GM18505 (cell line): ENCODE data around the gene ARVCF.

ENCODE experiments used
- ATAC-seq: cut with Tn5 transposase; IDR thresholded peaks from one replicate; pipeline ENCODE4 v1.9.1; 2021; ENCODE audit not compliant: unreplicated experiment
- POLR2A ChIP-seq: IDR thresholded peaks from 4 replicates; pipeline ENCODE4 v1.6.1; 2011; ENCODE audit warnings: borderline replicate concordance; ENCODE audit not compliant: insufficient read depth, insufficient read length; ENCODE audit errors: extremely low read depth

The ARVCF gene

DNA sequence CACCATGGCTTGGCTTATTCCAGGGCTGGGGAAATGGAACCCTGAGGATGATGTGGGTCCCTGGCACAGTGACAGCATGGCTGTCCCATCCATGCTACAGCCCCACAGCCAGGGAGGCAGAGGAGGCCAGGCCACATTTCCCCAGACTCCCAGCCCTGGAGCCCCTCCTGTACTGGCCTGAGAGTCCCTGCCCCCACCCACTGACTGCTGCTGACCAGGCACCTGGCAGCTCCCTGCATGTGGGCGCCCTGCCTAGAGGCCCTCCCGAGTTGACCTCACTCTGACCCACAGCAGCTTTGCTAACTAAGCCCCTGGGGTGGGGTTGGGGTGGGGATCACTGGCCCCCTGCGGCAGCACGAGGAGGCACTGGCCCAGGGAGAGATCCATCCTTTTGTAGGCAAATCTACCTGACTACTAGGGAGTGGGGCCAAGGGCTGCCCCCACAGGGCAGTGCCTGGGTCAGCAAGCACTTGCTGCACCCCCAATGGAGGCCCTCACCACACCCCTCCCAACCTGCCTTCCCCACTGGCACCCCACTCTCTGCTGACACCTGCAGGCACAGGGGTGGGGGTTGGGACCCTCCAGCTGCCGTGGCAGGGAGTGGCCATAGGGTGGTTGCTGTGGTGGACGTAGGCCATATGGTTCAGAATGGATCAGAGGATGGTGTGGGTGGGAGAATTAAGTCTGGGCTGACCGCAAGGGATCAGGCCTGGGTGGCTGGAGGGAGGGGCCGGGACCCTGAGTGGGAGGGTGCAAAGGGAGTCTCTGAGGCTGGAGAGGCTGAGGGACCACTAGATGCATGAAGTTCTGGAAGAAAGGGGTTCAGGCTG is 17.4 kb downstream of the ARVCF start:
- no peak for ATAC-seq
- TF ChIP-seq POLR2A = no peak

DNA sequence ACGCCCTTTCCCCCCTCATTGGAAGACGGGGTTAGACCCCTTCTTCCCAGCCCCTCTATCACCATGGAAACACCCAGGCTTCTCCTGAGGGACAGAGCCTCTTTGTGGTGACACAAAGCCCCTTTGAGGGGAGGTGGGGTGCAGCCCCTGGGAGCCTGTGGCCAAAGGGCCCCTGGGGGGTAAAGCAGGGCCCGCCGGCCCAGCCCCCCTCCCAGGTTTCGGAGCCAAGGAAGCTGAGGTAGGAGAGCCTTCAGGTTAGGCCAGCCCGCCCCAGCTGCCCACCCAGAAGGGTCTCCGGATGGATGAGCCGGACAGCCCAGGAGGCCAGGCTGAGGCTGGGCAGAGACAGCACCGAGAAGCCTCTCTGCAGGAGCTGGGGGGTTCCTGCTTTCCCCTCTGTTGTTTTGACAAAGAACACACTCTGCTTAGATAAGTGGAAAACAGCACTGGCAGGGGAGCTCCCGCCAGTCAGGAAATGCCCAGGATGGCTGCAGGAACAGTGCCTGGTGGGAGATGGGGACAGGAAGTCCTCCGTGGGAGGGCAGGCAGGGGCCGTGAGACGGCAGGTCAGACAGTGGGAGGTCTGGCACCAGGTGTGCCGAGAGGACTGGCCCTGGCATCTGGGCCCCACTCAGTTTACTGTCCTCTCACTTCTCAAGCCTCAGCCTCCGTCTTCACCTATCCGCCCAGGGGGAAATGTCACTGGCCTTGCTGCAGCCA is 18.2 kb downstream of the ARVCF start:
- no peak for TF ChIP-seq POLR2A
- no peak for ATAC-seq

DNA sequence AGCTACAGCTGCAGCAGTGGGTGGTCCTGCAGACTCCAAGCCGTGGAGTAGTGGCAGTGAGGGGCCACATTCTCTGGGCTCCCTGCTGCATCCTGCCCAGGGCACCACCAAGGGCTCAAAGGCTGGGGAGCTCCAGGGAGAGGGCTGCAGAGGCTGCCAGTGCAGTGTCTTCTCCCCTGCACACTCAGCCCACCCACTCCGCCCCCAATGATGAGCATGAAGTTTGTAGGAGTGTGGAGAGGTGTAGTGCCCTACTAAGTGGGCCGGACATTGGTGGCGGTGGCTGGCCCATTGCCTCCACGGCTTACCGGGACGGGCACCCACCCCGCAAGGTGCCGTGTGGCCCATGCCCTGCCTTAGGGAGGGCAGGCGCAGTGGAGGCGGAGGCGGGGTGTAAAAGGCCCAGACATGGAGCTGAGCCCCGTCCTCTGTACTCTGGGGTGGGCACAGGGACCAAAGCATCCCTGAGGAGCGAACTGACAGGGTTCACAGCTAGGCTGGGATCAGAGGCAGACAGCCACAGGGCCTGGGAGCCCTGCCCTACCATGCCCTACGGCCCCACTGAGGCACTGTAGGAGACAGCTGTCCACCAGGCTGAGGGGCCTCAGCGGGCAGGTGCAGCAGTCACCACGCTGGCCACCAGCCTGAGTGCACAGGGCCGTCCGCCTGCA is 18.9 kb downstream of the ARVCF start:
- TF ChIP-seq POLR2A = no peak
- no peak for ATAC-seq

DNA sequence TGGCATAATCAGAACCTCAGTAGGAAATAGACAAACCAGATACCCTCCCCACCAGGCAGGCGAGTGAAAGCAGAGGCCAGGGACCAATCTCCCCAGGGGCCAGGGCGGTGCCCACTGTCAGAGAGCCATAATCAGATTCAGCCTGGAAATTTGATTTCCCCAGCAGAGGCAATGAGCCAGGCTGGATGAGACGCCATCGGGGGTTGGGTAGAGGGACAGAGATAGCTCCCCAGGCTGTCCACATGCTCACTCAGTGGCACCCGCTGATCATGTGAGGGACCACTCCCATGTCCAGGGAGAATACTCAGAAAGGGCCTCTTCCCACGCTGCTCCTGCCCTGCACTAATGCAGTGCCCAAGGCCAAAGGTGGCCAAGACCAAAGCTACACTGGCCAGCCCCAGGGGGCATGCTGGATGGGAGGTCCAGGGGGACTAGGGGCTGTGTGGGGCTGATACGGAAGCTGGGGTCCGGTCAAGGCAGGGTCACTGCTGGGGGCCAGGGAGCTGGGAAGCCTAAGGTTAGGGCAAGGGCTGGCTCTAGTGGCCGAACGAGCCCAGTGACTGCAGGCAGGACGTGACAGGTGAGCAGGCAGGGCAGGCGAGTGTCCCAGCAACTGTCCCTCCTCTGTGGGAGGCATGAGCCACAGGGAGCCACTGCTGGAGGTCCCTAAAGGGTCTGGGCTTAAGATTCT is 19.8 kb downstream of the ARVCF start:
- no peak for ATAC-seq
- no peak for TF ChIP-seq POLR2A

DNA sequence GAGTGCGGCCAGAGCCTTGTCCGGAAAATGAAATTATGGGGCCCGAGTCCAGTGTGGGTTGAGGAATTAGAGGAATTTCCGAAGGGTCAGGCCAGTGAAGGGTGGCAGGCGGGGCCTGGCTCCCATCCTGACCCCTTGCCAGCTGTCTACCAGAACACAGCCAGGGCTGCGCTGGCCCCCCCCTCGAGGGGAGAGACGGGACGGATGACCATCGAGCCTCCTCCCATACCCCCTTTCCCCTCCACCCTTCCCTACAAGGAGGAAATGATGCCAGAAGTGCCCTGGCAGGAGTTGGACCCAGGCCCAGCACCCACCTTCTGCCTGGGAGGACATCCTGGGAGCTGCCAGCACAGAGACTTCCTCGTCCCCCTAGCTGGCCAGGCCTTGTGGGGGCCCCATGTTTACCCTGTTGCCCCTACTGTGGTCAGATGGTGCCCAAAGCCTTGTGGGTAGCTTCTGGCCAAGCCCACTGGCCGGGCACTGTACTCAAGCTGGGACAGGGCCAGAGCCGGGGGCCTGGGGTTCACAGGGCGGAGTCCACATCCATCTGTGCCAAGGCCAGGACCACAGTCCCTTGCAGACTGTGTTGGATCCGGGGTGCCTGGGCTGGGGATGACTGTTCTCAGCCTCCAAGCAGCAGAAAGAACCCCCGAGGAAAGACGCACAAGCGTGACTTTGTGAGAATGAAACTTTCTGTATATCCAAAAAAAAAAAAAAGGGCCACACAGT is 20.8 kb downstream of the ARVCF start:
- no peak for TF ChIP-seq POLR2A
- ATAC-seq = no peak

DNA sequence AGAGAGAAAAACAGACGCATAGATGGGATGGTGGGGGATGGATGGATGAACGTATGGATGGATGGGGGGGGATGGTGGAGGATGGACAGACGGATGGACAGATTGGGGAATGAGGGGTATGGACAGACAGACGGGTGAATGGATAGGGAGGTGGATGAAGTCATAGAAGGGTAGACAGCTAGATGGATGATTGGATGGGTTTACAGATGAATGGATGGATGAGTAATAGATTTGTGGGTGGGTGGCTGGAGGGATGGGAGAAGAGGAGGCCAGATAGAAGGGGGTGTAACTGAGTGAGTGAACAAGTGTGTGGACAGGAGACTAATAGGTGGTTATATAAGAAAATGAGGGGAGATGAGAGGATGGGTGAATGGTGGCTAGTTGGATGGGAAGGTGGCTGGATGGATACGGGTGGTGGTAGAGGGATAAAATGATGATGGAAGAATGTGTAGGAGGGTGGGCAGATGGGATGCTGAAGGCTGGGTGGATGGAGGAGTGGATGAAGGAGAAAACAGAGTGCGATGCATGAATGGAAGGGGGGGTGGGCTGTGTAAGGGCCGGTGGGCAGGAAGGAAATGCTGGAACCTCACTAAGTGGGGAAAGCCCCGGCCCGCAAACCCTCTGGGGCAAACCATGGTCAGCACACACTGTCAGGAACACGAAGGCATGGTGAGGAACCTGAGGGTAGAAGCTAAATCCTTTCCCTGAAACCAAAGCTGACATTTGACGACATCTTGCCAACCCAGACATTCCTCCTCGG is 21.6 kb downstream of the ARVCF start:
- ATAC-seq = no peak
- no peak for TF ChIP-seq POLR2A

DNA sequence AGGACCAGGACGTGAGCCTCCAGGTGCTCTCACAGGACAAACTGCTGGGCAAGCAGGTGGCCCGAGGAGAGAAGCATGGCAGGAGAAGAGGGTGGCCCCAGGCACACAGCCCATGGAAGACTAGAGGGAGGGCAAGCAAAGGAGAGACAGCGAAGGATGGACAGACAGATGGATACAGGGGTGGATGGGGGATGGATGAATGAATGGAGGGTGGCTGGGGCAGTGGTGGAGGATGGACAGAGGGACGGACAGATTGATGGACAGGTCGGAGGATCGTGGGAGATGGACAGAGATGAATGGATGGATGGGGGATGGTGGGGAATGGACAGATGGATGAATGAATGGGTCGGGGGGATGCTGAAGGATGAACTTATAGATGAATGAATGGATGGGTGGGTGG is 22.7 kb downstream of the ARVCF start:
- no peak for TF ChIP-seq POLR2A
- ATAC-seq = no peak

DNA sequence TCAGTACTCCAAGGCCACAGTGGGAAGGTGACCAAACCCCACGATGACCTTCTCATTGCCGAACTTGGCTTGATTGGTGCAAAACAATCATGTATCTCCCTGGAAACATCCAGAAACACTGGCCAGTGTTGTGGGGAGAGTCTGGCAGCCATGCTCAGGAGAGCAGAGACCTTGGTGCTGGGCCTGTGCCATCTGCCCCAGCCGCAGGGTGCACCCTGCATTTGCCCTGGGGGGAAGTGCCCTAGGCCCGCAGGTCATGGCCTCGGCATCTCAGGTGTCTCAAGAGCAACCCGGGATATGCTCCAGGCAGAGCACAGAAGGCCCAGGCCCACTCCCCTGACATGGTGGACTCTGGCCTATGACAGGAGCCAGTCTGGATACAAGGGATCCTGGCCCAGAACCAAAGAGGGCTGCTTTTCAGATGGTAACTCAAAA is 23.7 kb downstream of the ARVCF start:
- ATAC-seq = no peak
- TF ChIP-seq POLR2A = no peak

DNA sequence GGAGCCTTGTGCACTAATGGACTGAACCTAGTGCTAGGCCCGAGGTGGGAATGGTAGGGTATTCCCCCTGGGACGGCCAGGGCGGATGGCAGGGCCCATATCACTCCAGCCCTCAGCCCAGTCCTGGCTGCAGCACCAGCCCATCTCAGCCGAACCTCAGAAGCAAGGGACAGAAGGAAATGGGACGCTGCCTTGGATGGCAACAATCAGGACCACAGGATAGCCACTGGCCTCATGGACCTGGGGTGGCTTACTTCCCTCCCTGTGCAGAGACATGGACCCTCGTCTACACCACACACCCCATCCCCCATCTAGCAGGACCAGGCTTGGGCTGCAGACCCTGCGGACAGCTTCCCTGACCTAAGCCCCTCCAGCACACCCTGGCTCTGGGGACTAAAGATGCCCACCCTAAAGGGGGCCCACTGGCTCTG is 24.1 kb downstream of the ARVCF start:
- ATAC-seq = no peak
- TF ChIP-seq POLR2A = no peak

DNA sequence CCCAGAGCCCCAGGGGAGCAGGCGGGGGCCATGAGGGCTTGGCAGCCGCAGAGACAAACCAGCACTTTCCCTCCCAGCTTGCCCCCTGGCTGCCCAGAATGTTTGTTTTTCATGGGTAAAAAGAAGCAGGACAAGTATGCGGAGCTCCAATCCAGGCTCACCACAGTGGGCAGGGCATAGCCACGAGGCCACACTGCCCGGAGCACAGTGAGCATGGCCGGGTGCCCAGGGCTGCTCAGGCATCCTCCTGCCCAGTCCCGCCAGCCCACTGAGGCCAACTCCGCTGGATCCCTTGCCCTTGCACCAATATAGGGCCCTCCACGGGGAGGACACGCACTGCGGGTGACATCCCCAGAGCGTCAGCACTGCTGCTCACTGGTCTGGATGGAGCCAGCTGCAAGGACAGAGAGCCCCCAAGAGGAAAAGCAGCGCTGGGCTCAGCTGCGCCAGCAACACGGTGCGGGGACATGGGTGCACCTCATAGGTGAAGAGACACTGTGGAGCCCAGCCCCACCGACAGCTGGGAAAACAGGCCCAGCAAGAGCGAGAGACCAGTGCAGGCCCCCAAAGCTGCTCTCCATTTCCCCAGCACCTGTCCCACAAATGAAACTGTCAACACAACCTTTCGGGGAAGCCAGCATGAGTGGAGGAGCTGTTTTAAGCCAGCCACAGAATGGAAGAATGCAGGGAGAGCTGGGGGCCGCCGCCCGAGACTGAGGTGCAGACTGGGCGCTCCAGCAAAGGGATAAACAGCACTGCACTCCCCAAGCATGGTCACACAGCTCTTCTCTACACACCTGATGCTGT is 24.8 kb downstream of the ARVCF start:
- ATAC-seq = no peak
- no peak for TF ChIP-seq POLR2A

DNA sequence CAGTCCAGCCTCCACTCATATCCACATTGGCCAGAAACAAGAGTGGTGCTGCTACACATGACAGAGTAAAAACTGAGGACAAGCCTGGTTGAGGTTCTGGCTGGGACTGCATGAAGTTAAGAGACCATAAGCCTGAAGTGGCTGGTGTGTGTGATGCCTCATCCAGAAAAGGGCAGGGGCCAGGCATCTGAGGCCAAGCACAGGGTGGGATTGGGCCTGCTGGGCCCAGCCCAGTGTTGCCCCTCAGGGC is 25.3 kb downstream of the ARVCF start:
- TF ChIP-seq POLR2A = no peak
- no peak for ATAC-seq
